ENCODE data around the gene AFAP1L1. TPM values are rescaled to one million over a fixed set of nuclear protein-coding genes. Genes with fewer than 3 reads are reported as not detected.
A peak's percentile ranks its signal among the peaks of the same experiment; 100 is the strongest.
"Not testable (repeated sequence)": the region's sequence is repeated elsewhere in the genome, so short reads cannot be mapped to it uniquely, and the experiment has no call there.

AFAP1L1 gene
- total and polyA plus RNA-seq, 3 donors from 2014 or later, result 10.4 to 12.6 (median 11.9) TPM

DNA sequence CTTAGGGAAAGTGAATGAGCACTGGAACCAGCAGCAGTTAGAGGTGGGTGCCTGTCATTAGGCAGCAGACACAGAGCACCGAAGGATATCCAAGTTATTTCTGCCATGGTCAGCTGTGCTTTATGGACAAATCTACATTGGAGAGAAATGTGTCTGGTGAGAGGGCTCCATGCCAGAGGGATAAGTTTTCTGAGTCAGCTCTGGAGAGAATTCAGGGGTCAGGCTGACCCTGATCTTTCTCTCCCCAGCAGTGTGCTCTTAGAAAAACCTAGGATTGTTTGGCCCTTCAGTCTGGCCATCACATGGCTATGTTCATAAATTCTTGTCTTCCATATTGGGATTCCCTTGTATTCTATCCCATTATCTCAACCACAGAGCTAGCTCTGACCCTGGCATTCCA, 116.3 kb downstream of the AFAP1L1 start:
- Histone ChIP-seq H3K27me3 (no peaks in the 10 kb centered on the region), H3K4me1 (peaks cover 45% of the 10 kb centered on the region), H3K9me3 (no peaks in the 10 kb centered on the region), H3K27ac (peak overlapping the region in 1 of 2 donors; percentile 91), H3K36me3 (ENCODE audit: low read depth, missing control alignments) (no peaks in the 10 kb centered on the region), H3K4me3 (no peak overlapping the region)
- no peak for TF ChIP-seq POLR2A (IDR thresholded peaks at IDR 0.05)
- TF ChIP-seq, protein P1, sequence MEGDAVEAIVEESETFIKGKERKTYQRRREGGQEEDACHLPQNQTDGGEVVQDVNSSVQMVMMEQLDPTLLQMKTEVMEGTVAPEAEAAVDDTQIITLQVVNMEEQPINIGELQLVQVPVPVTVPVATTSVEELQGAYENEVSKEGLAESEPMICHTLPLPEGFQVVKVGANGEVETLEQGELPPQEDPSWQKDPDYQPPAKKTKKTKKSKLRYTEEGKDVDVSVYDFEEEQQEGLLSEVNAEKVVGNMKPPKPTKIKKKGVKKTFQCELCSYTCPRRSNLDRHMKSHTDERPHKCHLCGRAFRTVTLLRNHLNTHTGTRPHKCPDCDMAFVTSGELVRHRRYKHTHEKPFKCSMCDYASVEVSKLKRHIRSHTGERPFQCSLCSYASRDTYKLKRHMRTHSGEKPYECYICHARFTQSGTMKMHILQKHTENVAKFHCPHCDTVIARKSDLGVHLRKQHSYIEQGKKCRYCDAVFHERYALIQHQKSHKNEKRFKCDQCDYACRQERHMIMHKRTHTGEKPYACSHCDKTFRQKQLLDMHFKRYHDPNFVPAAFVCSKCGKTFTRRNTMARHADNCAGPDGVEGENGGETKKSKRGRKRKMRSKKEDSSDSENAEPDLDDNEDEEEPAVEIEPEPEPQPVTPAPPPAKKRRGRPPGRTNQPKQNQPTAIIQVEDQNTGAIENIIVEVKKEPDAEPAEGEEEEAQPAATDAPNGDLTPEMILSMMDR (IDR thresholded peaks at IDR 0.05), result no peak
- 32 to 64% methylated on average over 1 of the region's 1 CpG for WGBS, 2 donors
- intact Hi-C loops (cut with DNase I; ENCODE audit: low total_unique reads), result no loop called here
- DNase-seq, result peak; percentile 77

DNA sequence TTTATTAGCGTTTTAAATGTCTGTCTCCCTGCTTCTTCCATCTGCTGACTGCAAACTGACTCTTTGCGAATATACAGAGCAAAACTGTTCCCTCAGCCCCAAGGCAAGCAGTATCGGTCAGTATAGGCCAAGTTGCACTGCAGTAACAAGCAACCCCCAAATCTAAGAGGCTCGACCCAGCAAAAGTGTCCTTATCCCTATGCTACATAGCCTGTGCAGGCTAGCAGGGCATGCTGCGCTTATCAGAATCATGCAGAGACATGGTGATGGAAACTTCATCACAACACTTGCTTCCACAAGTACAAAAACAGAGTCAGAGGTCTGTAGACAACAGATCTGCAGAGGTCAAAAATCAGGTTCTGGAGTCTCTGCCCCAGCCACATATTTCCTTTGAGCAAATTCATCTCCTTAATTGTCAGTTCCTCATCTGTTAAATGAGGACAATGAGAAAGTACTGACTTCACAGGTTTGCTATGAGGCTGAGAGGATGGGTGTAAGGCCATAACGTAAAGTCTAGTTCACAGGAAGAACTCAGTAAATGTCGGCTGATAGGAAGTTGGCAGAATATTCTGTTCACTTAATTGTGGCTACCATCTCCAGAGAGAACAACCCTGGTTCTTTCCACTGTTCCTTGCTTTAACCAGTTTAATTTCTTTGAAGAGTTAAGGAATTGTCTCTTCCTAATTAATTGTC, 117.0 kb downstream of the AFAP1L1 start:
- 59 to 69% methylated on average over 7 of the region's 7 CpGs for WGBS, 2 donors
- H3K4me1 ChIP-seq, result peaks cover 39% of the 10 kb centered on the region
- intact Hi-C loops (cut with DNase I; ENCODE audit: low total_unique reads), result no loop called here

DNA sequence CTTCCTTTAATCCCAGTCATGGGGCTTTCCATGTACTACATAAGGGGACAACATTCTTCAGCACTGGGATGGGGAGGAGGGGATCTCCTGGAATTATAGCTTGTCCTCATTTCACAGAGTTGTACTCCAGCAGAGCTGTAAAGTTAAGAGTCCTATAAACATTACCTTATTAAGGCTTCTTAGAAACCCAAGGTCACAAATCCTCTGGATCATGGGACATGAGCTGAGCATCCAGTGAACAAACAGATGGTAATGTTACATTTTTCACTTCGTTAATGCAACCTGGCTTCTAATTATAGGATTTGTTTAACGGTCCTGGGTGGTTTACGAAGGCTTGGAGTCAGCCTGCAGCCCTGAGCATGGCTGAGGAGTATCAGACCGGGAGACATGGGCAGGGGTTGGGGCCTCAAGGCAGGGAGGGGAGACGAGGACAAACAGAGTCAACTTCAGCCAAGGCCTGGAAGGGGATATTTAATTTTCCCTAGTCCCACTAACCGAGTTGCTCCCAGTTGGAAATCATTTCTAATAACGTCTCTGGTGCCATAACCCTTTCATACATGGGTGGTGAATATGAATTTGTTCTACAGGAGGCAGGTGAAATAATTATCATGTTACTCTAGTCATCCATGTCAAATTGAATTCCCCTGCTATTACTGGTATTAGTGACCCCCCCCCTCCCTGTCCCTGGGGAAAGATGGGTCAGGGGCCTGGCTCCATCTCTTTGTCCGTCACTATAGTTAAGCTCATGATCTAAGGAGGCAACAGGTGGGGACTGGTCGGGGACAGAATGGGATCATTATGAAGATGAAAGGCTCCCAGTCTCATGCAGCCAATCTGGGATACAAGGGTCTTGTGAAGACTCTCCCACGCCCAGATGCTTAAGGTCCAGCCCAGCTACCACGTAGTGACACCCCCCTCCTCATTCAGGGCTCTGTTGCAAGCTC, 118.2 kb downstream of the AFAP1L1 start:
- no peak for DNase-seq
- H3K4me1 ChIP-seq, result peaks cover 30% of the 10 kb centered on the region
- no peaks in the 10 kb centered on the region for H3K9me3 ChIP-seq
- no peak overlapping the region for H3K4me3 ChIP-seq
- peak overlapping the region in 1 of 2 donors; percentile 14 for H3K27ac ChIP-seq
- TF ChIP-seq POLR2A (IDR thresholded peaks at IDR 0.05), result no peak
- TF ChIP-seq, protein P1 (IDR thresholded peaks at IDR 0.05), result no peak
- H3K27me3 ChIP-seq, result no peaks in the 10 kb centered on the region
- H3K36me3 ChIP-seq (ENCODE audit: low read depth, missing control alignments), result no peaks in the 10 kb centered on the region
- intact Hi-C loops (cut with DNase I; ENCODE audit: low total_unique reads), result no loop called here
- 67 to 73% methylated on average over 11 of the region's 11 CpGs for WGBS, 2 donors

More for the DNA sequence above, 117.0 kb downstream of the AFAP1L1 start:
- H3K27ac ChIP-seq, result peak overlapping the region in 1 of 2 donors; percentile 91
- H3K27me3 ChIP-seq, result no peaks in the 10 kb centered on the region
- H3K4me3 ChIP-seq, result no peak overlapping the region
- H3K36me3 ChIP-seq (ENCODE audit: low read depth, missing control alignments), result no peaks in the 10 kb centered on the region
- H3K9me3 ChIP-seq, result no peaks in the 10 kb centered on the region
- DNase-seq, result no peak
- TF ChIP-seq POLR2A (IDR thresholded peaks at IDR 0.05), result no peak
- TF ChIP-seq, protein P1 (IDR thresholded peaks at IDR 0.05), result no peak

DNA sequence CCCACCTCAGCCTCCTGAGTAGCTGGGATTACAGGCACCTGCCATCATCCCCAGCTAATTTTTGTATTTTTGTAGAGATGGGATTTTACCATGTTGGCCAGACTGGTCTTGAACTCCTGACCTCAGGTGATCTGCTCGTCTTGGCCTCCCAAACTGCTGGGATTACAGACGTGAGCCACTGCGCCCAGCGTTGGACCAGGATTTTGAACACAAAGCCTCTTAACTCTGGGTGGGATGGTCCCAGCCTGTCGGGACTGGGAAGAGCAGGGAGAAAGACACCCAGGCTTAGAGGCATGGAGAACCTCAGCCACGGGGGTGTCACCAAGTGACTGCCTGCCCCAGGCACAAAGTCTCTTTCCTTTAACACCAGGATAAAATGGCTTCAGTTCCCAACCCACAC, 119.4 kb downstream of the AFAP1L1 start:
- H3K27me3 ChIP-seq; H3K36me3 ChIP-seq (ENCODE audit: low read depth, missing control alignments); H3K9me3 ChIP-seq; DNase-seq; intact Hi-C loops (cut with DNase I; ENCODE audit: low total_unique reads); H3K27ac ChIP-seq; H3K4me3 ChIP-seq: not testable (repeated sequence)
- WGBS, 2 donors, result 86 to 90% methylated on average over 6 of the region's 6 CpGs
- H3K4me1 ChIP-seq, result peaks cover 21% of the 10 kb centered on the region

Other genes with a start within 250 kb of the AFAP1L1 start
- gene SH3TC2, start 208.8 kb upstream of the AFAP1L1 start, total RNA-seq, result 100 to 1,000 TPM; 130 to 136 TPM
- gene SH3TC2, start 208.8 kb upstream of the AFAP1L1 start, polyA plus RNA-seq (ENCODE audit: insufficient read depth, low read depth, low replicate concordance), result 32.4 TPM
- 1 to 10 TPM; 5.6 to 7.6 TPM for gene ABLIM3, start 130.4 kb upstream of the AFAP1L1 start, total RNA-seq
- 8.9 TPM for gene ABLIM3, start 130.4 kb upstream of the AFAP1L1 start, polyA plus RNA-seq (ENCODE audit: insufficient read depth, low read depth, low replicate concordance)
- 10 to 100 TPM; 13.3 to 14.3 TPM for gene GRPEL2, start 73.6 kb downstream of the AFAP1L1 start, total RNA-seq
- gene GRPEL2, start 73.6 kb downstream of the AFAP1L1 start, polyA plus RNA-seq (ENCODE audit: insufficient read depth, low read depth, low replicate concordance), result 11.6 TPM
- gene PCYOX1L, start 86.2 kb downstream of the AFAP1L1 start, total RNA-seq, result 10 to 100 TPM; 29.9 to 30.5 TPM
- gene PCYOX1L, start 86.2 kb downstream of the AFAP1L1 start, polyA plus RNA-seq (ENCODE audit: insufficient read depth, low read depth, low replicate concordance), result 24.6 TPM
- 10 to 100 TPM in 1 of 2 donors, 1 to 10 TPM in 1; 4.7 to 12.4 TPM for gene IL17B, start 107.4 kb downstream of the AFAP1L1 start, total RNA-seq
- 5.0 TPM for gene IL17B, start 107.4 kb downstream of the AFAP1L1 start, polyA plus RNA-seq (ENCODE audit: insufficient read depth, low read depth, low replicate concordance)